Panc1 (cell line): ENCODE results near the gene EML6. TPM values are rescaled to one million over a fixed set of nuclear protein-coding genes. Genes with fewer than 3 reads are reported as not detected.

ENCODE experiments used
- ATAC-seq: fragments of 200-7000 bp; cut with Tn5 transposase; 2 replicates; pipeline ENCODE4 v1.9.1; 2020; ENCODE audit warnings: mild to moderate bottlenecking, moderate library complexity
- BruUV-seq: library from RNA; stranded (reverse); fragments of 400-500 nt; replicated peaks from 2 replicates; lab custom pipeline; 2021; lab: Mats Ljungman, UMichigan
- CTCF ChIA-PET: fragments of 300-600 bp; sonication (Branson Sonifier 250); formaldehyde crosslinking; loops from one replicate; lab custom pipeline; 2022; ENCODE audit warnings: antibody characterized with exemption; lab: Charles Lee
- POLR2A ChIA-PET: fragments of 300-600 bp; sonication (Branson Sonifier 250); formaldehyde crosslinking; loops from one replicate; lab custom pipeline; 2022; ENCODE audit warnings: antibody characterized with exemption; lab: Charles Lee
- DNase-seq: peaks from one replicate; pipeline ENCODE4 v3.0.0-alpha.2; 2010; ENCODE audit warnings: low read depth, low spot score
- H3K27ac ChIP-seq: 2 replicates; pipeline ENCODE4 v1.5.1; 2011; ENCODE audit warnings: mild to moderate bottlenecking, low read length, inconsistent platforms
- H3K27me3 ChIP-seq: fragments of 200-500 bp; sonication (Bioruptor generic); 2 replicates; pipeline ENCODE4 v1.6.0; 2014; ENCODE audit warnings: low read length, inconsistent platforms; ENCODE audit not compliant: control insufficient read depth, insufficient read depth
- H3K36me3 ChIP-seq: fragments of 200-500 bp; sonication (Bioruptor generic); 2 replicates; pipeline ENCODE4 v1.5.1; 2014; ENCODE audit warnings: inconsistent platforms, mild to moderate bottlenecking, low read length, moderate library complexity; ENCODE audit not compliant: control insufficient read depth, insufficient read depth
- H3K4me1 ChIP-seq: 2 replicates; pipeline ENCODE4 v1.5.1; 2011; ENCODE audit warnings: inconsistent platforms, mild to moderate bottlenecking, low read length, moderate library complexity; ENCODE audit not compliant: control insufficient read depth, insufficient read depth
- H3K4me3 ChIP-seq, 2 experiments: 2 replicates each; pipeline ENCODE4 v1.5.1; 2011 to 2012; ENCODE audit warnings: low read depth in 2 of 2, low read length in 2 of 2, mild to moderate bottlenecking in 2 of 2, inconsistent platforms in 1 of 2, moderate library complexity in 1 of 2
- H3K9me3 ChIP-seq: fragments of 200-500 bp; sonication (Bioruptor generic); 2 replicates; pipeline ENCODE4 v1.5.1; 2014; ENCODE audit warnings: low read depth, mild to moderate bottlenecking, inconsistent platforms, low read length, moderate library complexity; ENCODE audit not compliant: control insufficient read depth, insufficient read depth
- CTCF ChIP-seq: fragments of 450-650 bp; IDR thresholded peaks from 2 replicates; pipeline ENCODE4 v1.5.1; 2017; ENCODE audit warnings: mild to moderate bottlenecking
- POLR2AphosphoS5 ChIP-seq: IDR thresholded peaks from 2 replicates; pipeline ENCODE4 v1.6.1; 2012; ENCODE audit warnings: mild to moderate bottlenecking, low read depth, low read length, moderate library complexity
- REST ChIP-seq, 2 experiments: IDR thresholded peaks; 2 replicates each; pipeline ENCODE4 v1.6.1; 2011 to 2012; ENCODE audit warnings: low read depth in 2 of 2, control low read depth in 1 of 2, low read length in 1 of 2, mild to moderate bottlenecking in 1 of 2, moderate library complexity in 1 of 2; ENCODE audit not compliant: insufficient read depth in 1 of 2
- SIN3A ChIP-seq: IDR thresholded peaks from 2 replicates; pipeline ENCODE4 v1.6.1; 2012; ENCODE audit warnings: low read depth, mild to moderate bottlenecking, low read length, moderate library complexity, borderline replicate concordance; ENCODE audit not compliant: insufficient read depth
- TCF7L2 ChIP-seq: IDR thresholded peaks from 2 replicates; pipeline ENCODE4 v1.6.1; 2011; ENCODE audit warnings: mild to moderate bottlenecking, low read depth, low read length, inconsistent platforms
- in situ Hi-C: cut with HindIII; loops from 2 replicates; pipeline ENCODE4 v1.10.0; 2016; ENCODE audit warnings: low sequenced_read_pairs, low pct_unique_long_range_greater_than_20kb
- intact Hi-C: fragments of 100-400 bp; cut with micrococcal nuclease; formaldehyde crosslinking; loops from one replicate; pipeline ENCODE4 v1.10.0; 2022; ENCODE audit not compliant: unreplicated experiment
- total RNA-seq: library from RNA; stranded (reverse); gene quantifications from one replicate; pipeline ENCODE4 v1.2.1, GENCODE V29; 2021; ENCODE audit not compliant: unreplicated experiment

Gene EML6
- total RNA-seq, 1 experiment from 2014 or later, result 6.3 TPM

- ATAC-seq, result no peak
Measured at GRCh38 chr2:54859997-54860701, 136.7 kb downstream of the EML6 start.

DNA sequence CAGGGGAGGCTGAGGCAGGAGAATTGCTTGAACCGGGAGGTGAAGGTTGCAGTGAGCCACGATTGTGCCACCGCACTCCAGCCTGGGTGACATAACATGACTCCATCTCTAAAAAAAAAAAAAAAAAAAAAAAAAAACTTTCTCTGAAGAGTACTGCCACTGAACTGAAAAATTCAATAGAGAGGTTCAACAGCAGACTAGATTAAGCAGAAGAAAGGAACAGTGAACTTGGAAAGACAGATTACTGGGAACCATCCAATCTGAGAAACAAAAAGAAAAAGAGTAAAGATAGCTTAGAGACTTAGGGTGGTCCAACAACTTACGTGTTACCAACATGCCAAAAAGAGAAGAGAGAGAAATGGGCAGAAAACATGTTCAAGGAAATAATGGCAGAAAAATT, 138.8 kb downstream of the EML6 start:
- in situ Hi-C loops, result no loop called here
- no peak for ATAC-seq

More at GRCh38 chr2:54859997-54860701, 136.7 kb downstream of the EML6 start:
- H3K4me1 ChIP-seq, result no peaks in the 10 kb centered on the region
- CTCF ChIA-PET, result no interaction called here
- no TSS peak for BruUV-seq
- TF ChIP-seq REST (IDR thresholded peaks at IDR 0.05; ENCODE audit: insufficient read depth in 1 of 2, low read depth in 2 of 2, low read length in 1 of 2) (no peak), SIN3A (no peak), TCF7L2 (no peak), POLR2AphosphoS5 (no peak)
- in situ Hi-C loops (no loop called here), intact Hi-C loops (no loop called here)
- H3K27ac ChIP-seq, result 0 out of 2 replicates have a peak overlapping the region, but pooled peaks have one; percentile 9
- no peaks in the 10 kb centered on the region for H3K27me3 ChIP-seq
- H3K9me3 ChIP-seq, result no peaks in the 10 kb centered on the region
- POLR2A ChIA-PET, result no interaction called here
- H3K4me3 ChIP-seq, result no peak overlapping the region
- no peak for DNase-seq
- no peaks in the 10 kb centered on the region for H3K36me3 ChIP-seq

More for the DNA sequence above, 138.8 kb downstream of the EML6 start:
- no peak for DNase-seq
- no peaks in the 10 kb centered on the region for H3K4me1 ChIP-seq
- ChIA-PET CTCF (interaction anchor here (0.8 kb wide), 1 partner anchor 197 kb away, joined by 9 read pairs; no protein-coding TSS in a partner anchor), POLR2A (no interaction called here)
- no peak for TF ChIP-seq SIN3A
- no peak for TF ChIP-seq CTCF
- TF ChIP-seq POLR2AphosphoS5, result no peak
- no peak for TF ChIP-seq TCF7L2
- no peak for TF ChIP-seq REST (IDR thresholded peaks at IDR 0.05; ENCODE audit: insufficient read depth in 1 of 2, low read depth in 2 of 2, low read length in 1 of 2)
- H3K4me3 ChIP-seq, result no peak overlapping the region
- H3K9me3 ChIP-seq, result no peaks in the 10 kb centered on the region
- no peaks in the 10 kb centered on the region for H3K36me3 ChIP-seq
- intact Hi-C loops, result no loop called here
- H3K27ac ChIP-seq, result no peak overlapping the region
- no peaks in the 10 kb centered on the region for H3K27me3 ChIP-seq
- no TSS peak for BruUV-seq
